NCI-H774 (cell line): ENCODE measurements around the gene KCNK5.
A peak's percentile ranks its signal among the peaks of the same experiment; 100 is the strongest.

Experiments
- DNase-seq: peaks from one replicate; lab custom pipeline; 2025; lab: John Stamatoyannopoulos, UW

Gene KCNK5, protein sequence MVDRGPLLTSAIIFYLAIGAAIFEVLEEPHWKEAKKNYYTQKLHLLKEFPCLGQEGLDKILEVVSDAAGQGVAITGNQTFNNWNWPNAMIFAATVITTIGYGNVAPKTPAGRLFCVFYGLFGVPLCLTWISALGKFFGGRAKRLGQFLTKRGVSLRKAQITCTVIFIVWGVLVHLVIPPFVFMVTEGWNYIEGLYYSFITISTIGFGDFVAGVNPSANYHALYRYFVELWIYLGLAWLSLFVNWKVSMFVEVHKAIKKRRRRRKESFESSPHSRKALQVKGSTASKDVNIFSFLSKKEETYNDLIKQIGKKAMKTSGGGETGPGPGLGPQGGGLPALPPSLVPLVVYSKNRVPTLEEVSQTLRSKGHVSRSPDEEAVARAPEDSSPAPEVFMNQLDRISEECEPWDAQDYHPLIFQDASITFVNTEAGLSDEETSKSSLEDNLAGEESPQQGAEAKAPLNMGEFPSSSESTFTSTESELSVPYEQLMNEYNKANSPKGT

DNA sequence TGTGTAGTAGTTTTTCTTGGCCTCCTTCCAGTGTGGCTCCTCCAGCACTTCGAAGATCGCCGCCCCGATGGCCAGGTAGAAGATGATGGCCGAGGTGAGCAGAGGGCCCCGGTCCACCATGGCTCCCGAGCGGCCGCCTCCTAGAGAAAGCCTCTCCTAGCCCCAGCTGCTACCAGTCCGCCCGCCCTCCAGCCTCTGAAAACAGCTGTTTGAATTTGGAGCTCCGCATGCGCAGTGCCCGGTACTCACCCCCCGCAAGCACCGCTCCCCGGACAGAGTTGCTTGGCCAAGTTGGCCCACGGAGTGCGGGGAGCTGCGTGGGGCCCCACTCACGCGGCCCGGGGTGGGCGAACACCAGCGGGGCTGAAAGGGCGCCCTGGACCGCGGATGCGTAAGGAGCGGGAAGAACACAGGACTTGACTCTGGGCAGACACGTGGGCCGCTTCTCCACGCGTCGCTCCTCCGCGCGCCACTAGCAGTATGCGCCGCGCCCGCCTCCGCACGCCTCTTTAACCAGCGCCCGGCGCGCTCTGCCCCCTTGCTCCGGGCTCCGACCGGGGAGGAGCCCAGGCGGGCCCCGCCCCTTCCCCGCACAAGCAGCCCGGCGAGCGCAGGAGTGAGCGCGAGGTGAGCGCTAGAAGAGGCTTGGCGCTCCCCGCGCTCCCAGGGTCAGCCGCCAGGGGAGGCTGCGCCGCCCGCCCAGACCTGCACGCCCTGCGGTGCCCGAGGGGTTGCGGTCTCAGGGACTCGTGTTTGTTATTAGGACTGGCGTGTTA, at the start of gene KCNK5:
TSS of gene KCNK5 (minus strand) at position 484 of the 776 bp plus-strand sequence. CDS start at position 120, 364 bp downstream.
- peak; percentile 87 for DNase-seq

DNA sequence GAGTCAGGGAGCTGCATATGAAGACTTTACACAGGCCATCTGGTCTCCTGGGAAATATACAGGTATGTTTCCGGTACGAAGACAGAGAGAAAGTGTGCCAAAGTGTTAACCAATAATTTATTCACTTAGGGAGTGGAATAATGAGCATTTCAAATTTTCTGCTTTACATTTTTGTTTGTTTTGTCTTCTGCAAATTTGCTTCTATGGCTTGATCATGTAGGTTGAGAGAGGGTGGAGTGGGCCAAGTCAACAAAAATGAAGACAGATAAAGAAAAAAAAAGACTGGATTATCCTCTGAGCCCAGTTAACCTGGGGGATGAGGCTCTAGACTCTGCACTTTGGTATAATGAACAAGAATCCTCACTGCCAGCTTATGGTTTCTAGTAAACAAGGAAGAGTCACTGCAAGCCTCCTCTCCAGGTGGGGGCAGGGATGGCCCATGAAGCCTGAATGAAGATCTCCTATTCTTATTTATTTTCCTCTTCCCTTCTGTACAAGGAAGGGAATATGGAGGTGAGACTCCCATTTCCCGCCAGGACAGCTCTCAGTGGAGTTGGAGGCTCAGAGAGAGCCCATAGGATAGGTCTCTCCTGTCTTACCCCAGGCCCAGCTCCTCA, 47.2 kb upstream of the KCNK5 start:
- DNase-seq = no peak

DNA sequence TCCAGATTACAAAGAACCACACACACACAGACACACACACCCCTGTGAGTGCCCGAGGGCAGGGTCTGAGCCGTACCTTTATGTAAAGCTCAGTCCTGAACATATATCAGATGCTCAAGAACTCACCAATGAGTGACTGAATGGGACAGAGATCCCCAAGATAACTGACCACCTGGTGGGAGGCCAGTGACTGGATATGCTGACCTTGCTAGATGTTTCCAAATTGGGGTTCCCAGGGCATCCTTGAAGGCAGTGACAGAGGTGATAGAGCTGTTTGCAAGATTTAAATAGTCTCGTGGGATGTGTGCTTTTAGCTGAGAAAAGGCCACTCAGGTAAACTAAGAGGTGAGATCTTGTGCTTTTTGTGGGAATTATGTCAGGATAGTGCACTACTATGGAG, 45.6 kb upstream of the KCNK5 start:
- no peak for DNase-seq

DNA sequence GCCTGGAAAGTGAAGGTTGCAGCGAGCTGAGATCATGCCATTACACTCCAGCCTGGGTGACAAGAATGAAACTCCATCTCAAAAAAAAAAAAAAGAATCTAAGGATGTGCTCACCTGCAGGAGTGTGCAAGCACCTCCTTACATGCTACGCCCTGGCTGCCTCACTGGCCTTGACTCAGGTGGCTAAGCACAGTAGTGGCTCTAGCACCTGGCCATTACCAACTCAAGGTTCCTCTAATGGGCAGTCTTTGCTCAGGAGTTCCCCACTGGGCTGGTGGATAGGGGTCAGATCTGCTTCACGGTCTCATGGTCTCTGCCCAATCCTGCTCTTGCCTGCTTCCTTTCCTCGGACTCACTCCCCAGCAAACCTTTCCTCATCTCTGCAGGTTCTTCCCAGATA, 45.2 kb upstream of the KCNK5 start:
- no peak for DNase-seq

DNA sequence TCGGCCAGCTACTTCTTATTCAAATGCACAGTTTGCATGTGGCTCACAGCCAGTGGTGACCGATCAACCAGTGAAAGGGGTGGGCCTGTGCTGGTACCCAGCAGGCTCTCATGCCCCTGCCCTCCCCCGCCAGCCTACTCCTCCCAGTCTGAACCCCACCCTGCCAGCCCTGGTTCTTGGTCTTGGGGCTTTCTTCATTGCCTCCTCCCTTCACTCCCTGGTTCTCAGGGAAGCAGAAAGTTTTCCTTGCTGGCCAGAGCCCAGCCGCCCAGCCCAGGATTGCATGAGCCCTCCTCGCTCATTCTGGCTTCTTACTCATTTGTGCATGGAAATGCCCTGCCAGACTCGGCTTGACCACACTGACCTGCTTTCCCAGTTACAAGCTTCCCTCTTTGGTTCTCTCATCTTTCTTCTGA, 44.1 kb upstream of the KCNK5 start:
- DNase-seq = no peak

DNA sequence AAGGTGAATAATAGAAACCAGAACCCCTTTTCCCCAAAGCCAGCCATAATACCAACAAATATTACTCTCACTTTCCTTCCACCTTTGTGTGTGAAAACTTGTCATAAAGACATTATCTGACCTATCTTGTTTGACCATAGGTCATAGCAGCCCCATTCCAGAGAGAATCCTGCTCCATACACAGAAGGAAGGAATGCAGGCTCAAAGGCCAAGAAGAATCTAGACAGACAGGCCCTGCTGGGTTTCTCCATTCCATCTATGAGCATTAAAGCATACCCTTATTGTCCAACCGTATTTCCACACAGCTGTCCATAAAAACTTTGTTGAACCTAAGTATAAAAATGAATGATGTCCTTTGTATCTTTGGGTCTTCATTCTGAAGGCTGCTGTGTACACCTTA, 40.7 kb upstream of the KCNK5 start:
- no peak for DNase-seq

DNA sequence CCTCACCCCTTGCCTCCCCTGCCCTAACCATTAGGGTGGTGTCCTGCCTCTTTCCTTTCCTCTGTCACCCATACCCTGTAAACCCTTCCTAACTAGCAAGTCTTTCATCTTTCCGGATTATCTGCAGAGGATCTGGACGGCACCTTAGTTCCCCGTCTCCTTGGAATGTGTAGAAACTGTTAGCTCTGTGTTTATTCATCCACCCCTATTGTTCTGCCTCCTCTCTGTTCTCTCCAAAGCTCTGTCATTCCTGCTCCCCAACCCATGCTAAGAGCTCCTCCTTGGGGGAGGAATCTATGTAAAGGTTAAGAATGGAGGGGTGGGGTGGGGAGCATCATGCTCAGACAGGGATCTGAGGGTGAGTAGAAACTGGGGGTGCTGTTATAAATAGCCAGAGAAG, 39.4 kb upstream of the KCNK5 start:
- DNase-seq = no peak

DNA sequence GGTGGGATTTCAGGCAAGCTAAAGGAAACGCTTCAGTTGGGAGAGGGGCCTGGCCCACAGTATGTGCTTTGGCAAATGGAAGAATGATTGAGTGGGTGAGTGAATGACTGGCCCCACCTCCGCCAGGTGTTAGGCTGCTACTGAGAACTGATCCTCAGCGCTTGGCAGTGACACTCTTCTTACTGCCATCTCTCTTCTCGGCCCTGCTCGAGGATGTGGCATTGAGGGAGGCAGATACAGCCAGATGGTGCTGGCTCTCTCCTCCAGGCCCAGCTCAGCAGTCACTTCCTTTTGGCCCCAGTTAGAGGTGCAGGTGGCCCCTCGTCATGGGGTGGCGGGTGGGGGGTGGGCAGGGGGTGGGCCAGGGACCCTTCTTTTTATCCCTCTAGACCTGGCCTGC, 38.9 kb upstream of the KCNK5 start:
- DNase-seq = no peak

DNA sequence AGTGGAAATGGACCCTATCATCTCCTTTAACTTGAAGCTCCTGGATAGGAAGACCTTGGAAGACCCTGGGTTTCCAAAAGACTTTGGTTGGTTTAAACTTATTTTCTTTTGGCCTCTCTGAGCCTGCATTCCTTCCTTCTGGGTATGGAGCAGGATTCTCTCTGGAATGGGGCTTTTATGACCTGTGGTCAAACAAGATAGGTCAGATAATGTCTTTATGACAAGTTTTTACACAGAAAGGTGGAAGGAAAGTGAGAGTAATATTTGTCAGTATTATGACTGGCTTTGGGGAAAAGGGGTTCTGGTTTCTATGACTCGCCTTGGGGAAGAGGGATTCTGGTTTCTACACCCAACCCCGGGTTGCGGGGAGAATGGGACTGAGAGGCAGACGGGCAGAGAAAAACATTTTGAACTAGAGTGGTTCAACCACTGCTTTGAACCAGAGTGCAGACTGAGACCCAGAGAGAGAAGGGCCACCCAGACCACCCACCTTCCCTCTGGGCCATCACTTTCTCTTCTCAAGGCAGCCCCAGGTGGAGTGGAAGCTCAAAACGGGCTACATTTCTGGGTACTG, 37.6 kb upstream of the KCNK5 start:
- DNase-seq = no peak

DNA sequence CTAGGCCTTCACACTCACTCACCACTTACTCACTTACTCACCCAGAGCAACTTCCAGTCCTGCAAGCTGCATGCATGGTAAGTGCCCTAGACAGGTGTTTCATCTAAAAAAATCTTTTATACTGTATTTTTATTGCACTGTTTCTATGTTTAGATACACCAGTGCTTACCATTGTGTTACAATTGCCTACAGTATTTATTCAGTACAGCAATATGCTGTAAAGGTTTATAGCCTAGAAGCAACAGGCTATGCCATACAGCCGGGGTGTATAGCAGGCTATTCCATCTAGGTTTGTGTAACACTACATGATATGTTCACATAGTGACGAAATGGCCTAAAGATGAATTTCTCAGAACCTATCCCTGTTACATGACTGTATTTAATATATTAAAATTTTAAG, 37.1 kb upstream of the KCNK5 start:
- peak; percentile 52 for DNase-seq

DNA sequence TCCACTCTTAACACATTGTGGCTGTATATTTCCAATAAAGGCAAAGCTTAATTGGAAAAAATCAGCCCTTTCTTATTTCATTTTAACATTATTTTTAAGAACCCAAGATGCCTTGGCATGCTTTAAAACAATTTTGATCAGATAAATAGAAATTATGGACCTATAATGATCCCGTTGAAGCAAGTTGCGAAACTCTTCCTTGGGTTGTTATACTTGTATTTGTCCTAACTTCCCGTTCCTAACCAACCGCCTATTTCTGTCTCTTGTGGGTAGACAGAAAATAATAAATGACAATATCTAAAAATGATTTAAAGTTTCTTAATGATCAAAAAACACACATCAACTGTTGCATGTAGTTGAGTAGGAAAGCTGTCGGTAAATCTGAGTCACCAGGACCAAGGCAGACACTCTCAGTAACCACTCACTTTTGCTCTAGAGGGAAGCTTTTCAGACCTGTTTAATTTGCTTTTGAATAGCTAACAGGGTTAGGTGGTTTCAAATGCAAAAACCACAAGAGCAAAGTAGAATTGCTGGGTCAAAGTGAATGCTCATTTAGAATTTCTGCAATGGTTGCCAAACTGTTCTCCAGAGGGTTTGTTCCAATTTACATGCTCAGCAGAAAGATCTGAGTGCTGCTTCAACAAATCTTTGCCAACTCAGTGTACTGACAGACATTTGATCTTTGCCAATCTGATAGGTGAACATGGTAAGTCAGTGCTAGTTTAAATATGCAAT, 34.2 kb upstream of the KCNK5 start:
- DNase-seq = no peak

DNA sequence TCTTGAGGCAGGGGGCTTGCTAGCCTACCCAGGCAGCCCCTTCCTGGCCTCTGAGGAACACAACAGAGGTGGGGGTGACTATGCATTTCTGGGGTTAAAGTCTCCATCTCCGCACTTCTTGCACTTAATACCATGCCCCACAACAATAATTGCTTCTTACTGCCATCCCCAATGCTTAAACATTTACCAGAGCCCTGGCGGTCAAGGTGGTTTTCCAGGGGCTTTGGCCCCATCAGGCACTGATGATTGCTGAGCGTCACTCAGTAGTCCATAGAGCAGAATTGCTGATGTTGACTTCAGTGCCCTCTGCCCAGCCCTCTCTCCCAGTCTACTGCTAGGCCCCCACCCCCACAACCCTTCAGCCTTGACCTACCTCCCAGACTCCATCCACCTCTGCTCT, 32.5 kb upstream of the KCNK5 start:
- DNase-seq = no peak

DNA sequence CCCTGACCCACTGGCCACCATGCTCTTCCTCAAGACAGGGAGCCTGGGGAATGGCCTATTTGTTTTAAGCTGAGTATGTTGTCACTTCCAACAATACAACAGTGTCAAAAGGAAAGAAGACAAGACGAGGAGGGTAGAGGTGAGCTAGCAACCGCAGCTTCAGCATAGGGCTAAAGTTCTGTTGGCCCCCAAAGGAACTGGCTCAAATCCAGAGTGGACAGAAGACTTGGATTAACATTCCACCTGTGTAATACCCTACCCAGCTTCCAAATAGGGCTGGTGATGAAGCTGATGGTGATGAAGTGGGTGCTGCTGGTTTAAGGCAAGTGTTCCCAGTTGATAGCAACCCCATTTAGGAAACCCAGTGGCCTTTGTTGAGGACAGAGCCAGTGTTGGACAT, 31.7 kb upstream of the KCNK5 start:
- DNase-seq = no peak

DNA sequence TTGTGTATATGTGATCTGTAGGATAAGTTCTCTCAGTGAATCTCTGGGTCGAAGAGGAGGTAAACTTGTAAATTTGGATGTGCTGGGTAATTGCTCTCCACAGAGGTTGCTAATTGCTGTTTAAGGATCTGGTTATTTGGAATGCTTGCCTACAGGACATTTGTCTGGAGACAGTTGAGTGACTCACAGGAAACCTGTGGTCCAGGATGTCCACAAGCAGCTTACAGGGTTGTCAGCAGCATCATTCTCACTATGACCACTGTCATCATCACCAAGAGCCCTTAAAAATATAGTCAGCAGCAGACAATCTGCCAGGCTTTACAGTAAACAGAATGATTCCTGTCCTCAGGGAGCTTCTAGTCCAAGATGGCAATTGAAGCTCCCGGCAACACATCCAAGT, 31.2 kb upstream of the KCNK5 start:
- no peak for DNase-seq

DNA sequence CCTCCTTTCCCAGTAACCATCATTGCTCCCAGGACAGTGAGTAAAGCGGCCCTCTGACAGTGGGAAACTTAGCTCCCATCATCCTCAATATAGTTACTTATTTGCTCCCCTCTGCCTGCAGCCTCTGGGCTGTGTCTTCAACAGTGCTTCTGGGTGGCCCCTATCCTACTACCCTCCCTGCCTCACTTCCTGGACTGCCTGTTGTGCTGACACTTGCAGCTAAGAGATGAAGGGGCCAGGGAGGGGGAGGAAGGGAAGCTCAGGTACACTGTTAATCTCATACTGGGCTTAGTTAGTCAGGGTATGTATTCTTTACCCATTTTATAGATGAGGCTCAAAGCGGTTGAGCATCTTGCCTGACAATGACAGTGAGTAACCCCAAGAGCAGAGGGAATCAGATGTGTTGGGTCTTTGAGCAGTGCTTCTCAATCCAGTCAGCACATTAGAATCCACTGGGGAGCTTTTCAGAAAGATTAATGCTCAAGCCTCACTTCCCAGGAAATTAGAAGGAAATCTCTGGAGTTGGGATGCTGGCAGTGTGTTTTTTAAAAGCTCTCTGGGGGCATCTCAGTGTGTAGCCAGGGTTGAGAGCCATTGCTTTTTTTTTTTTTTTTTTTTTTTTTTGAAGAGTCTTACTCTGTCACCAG, 27.1 kb upstream of the KCNK5 start:
- DNase-seq = no peak

DNA sequence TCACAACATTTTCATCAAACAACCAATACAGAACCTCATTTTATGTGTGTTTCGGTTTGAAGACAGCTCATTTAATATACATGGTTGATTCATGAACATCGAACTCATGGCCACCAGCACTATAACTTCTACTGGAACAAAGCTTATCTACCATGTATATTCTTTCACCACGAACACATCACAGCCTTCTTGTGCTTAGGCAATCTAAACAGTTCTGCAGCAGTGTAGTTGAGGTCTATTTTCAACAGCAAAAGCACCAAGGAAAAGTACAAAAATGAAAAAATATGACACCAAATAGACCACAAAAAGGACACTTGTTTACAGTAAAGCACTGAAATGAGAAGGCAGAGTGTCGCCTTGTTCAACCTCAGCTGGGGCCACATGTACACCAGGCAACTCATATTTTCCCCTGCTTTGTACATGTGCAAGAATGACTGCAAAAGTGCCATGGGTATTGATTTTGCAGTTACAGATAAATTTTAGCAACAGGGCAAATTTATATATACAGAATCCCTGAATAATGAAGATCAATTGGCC, 25.8 kb upstream of the KCNK5 start:
- no peak for DNase-seq

DNA sequence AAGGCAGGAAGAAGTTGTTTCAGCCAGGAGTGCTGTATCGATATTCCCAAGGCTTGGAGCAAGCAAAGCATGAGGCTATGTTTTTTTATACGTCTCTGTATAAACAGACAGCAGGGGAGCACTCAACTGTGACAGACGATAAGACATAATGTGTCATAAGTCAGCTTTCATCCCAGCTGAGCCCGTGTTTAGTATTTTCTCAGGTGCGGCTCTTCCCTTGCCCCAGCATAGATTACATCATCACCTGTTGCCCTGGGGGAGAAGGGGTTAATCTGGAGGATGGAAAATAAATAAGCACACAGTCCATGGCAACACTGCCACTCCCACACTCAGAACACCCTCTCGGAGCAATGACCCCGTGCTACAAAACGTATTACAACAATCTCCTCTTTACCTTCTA, 22.1 kb upstream of the KCNK5 start:
- peak; percentile 48 for DNase-seq

DNA sequence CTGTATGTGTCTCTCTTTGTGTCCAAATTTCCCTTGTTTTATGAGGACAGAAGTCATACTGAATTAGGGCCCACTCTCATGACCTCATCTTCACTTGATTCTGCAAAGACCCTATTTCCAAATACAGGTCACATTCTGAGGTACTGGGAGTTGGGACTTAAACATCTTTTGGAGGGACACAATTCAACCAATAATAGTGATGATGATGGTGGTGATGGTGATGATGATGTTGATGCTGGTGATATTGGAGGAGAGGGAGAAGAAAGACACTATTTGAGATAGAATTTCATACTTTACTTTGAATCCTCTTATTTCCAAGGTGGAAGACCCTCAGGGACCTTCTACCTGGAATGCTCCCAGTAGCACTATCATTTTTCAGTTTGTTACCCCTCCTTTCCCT, 21.2 kb upstream of the KCNK5 start:
- DNase-seq = no peak

DNA sequence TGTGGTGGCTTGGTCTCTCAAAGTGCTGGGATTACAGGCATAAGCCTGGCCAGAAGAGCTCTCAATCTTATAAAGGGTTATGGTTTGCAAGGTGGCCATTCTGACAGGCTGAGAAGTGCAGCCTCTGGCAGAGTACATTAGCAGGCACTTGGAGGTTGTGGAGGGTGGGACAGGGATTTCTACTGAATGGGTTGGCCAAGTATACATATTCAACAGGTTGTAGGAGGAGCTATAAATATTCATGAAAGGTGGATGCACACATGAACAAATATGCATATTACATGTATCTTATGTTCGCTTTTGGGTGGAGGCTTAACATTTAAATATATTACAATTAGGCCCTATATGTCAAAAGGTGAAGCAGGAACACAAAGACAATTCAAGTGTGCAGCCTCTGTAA, 20.0 kb upstream of the KCNK5 start:
- DNase-seq = no peak

DNA sequence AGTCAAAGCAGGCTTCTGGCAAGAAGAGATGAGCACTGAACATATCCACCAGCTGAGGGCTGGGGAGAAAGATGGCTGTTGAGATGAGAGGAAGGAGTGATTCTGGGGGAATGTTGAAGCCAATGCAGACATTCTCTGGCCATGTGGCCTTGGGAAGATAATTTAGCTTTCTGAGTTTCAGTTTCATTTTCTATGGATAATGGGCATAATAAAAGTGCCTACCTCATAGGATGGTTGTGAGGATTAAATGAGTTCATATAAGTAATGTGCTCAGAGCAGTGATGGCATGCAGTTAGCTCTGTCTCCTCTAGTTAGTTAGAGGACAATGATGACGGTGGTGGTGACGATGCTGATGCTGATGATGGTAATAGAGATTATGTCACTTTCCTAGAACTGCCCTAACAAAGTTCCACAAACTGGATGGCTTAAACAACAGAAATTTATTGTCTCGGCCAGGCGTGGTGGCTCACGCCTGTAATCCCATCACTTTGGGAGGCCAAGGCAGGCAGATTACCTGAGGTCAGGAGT, 18.5 kb upstream of the KCNK5 start:
- DNase-seq = no peak

DNA sequence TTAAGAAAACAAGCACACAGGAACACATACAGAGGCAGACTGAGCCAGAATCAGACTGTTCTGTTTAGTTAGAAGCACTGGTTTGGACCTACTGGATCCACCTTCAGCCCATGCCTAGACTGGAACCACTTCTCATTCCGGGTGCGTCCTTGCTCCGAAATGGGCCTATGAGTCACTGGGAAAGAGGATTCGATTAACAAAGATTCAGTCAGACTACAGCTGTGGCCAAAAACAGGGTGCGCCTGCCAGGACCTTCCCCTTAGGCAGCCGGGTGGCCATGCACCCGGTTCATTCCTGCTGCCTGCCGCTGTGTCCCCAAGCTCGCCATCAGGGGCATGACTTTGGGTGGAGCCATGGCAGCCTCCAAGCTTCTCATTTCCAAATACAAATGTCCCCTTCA, 14.5 kb upstream of the KCNK5 start:
- no peak for DNase-seq
